Jurkat, Clone E6-1 (cell line): ENCODE results near the gene TVP23B. TPM values are rescaled to one million over a fixed set of nuclear protein-coding genes. Genes with fewer than 3 reads are reported as not detected.
"Not testable (repeated sequence)": the region's sequence is repeated elsewhere in the genome, so short reads cannot be mapped to it uniquely, and the experiment has no call there.

ENCODE experiments used
- DNase-seq: peaks from one replicate; pipeline ENCODE4 v3.0.0-alpha.2; 2011; ENCODE audit warnings: low read depth, low spot score
- H3K4me3 ChIP-seq: 2 replicates; pipeline ENCODE4 v1.5.1; 2011; ENCODE audit warnings: mild to moderate bottlenecking, low read length, control low read depth, moderate library complexity
- polyA plus RNA-seq: library from polyadenylated mRNA; unstranded; fragments of >200 nt; gene quantifications from one replicate; pipeline ENCODE4 v1.2.1, GENCODE V29; 2012; ENCODE audit warnings: missing spikeins; ENCODE audit not compliant: insufficient read length, insufficient read depth

TVP23B gene
- polyA plus RNA-seq = 11.3 TPM

- peak; percentile 86 for DNase-seq
- H3K4me3 ChIP-seq = peak within 1 kb of the TSS; percentile 51
Observed at GRCh38 chr17:18780991-18781718, at the start of gene TVP23B. Gene TVP23B (plus strand): TSS chr17:18781183. CDS start chr17:18781294, 111 bp downstream.

- not testable (repeated sequence) for DNase-seq, H3K4me3 ChIP-seq
Observed at GRCh38 chr17:18732438-18732837, 48.5 kb upstream of the TVP23B start.

- H3K4me3 ChIP-seq, DNase-seq: not testable (repeated sequence)
Observed at GRCh38 chr17:18733350-18733749, 47.6 kb upstream of the TVP23B start.

- DNase-seq, H3K4me3 ChIP-seq: not testable (repeated sequence)
Observed at GRCh38 chr17:18739616-18740391, 41.2 kb upstream of the TVP23B start.

GRCh38 chr17:18741228-18741627 is 39.8 kb upstream of the TVP23B start:
- not testable (repeated sequence) for H3K4me3 ChIP-seq, DNase-seq

- DNase-seq, H3K4me3 ChIP-seq: not testable (repeated sequence)
Observed at GRCh38 chr17:18743699-18744421, 37.1 kb upstream of the TVP23B start, which contains the start of gene FBXW10. Gene FBXW10 (plus strand): TSS chr17:18744054. CDS start chr17:18744245, 191 bp downstream.

GRCh38 chr17:18744726-18745125 is 36.3 kb upstream of the TVP23B start:
- H3K4me3 ChIP-seq, DNase-seq: not testable (repeated sequence)

- not testable (repeated sequence) for H3K4me3 ChIP-seq, DNase-seq
Observed at GRCh38 chr17:18746551-18746950, 34.4 kb upstream of the TVP23B start.

GRCh38 chr17:18747501-18747900 is 33.5 kb upstream of the TVP23B start:
- not testable (repeated sequence) for H3K4me3 ChIP-seq, DNase-seq

- not testable (repeated sequence) for H3K4me3 ChIP-seq, DNase-seq
Observed at GRCh38 chr17:18750242-18750641, 30.7 kb upstream of the TVP23B start.

GRCh38 chr17:18753829-18754409 is 27.1 kb upstream of the TVP23B start:
- H3K4me3 ChIP-seq, DNase-seq: not testable (repeated sequence)

- H3K4me3 ChIP-seq, DNase-seq: not testable (repeated sequence)
Observed at GRCh38 chr17:18755969-18756368, 25.0 kb upstream of the TVP23B start.

- H3K4me3 ChIP-seq, DNase-seq: not testable (repeated sequence)
Observed at GRCh38 chr17:18757368-18758044, 23.5 kb upstream of the TVP23B start.

GRCh38 chr17:18758344-18758743 is 22.6 kb upstream of the TVP23B start:
- not testable (repeated sequence) for DNase-seq

GRCh38 chr17:18760221-18760620 is 20.8 kb upstream of the TVP23B start:
- H3K4me3 ChIP-seq, DNase-seq: not testable (repeated sequence)

More at GRCh38 chr17:18758344-18758743, 22.6 kb upstream of the TVP23B start:
- H3K4me3 ChIP-seq = not testable (repeated sequence)

- not testable (repeated sequence) for DNase-seq, H3K4me3 ChIP-seq
Observed at GRCh38 chr17:18770572-18770971, 10.4 kb upstream of the TVP23B start.

GRCh38 chr17:18771066-18771465 is 9.9 kb upstream of the TVP23B start:
- not testable (repeated sequence) for H3K4me3 ChIP-seq, DNase-seq

- DNase-seq = no peak
- no peak overlapping the region for H3K4me3 ChIP-seq
Observed at GRCh38 chr17:18772471-18772870, 8.5 kb upstream of the TVP23B start.
